Endothelial cell (in vitro differentiated cells): ENCODE results near the gene GPN2. TPM values are rescaled to one million over a fixed set of nuclear protein-coding genes. Genes with fewer than 3 reads are reported as not detected.

Experiments used
- DNase-seq: peaks from one replicate; pipeline ENCODE4 v3.0.0; 2021; ENCODE audit warnings: low spot score
- H3K27ac Mint-ChIP-seq: one replicate; pipeline ENCODE4 v1.8.0; 2021; ENCODE audit warnings: mixed read lengths, inconsistent platforms; ENCODE audit not compliant: unreplicated experiment
- H3K27me3 Mint-ChIP-seq: one replicate; pipeline ENCODE4 v1.8.0; 2021; ENCODE audit warnings: mild to moderate bottlenecking, moderate library complexity, mixed read lengths, inconsistent platforms; ENCODE audit not compliant: unreplicated experiment
- H3K36me3 Mint-ChIP-seq: one replicate; pipeline ENCODE4 v1.8.0; 2021; ENCODE audit warnings: mild to moderate bottlenecking, low read depth, mixed read lengths, inconsistent platforms; ENCODE audit not compliant: unreplicated experiment
- H3K4me1 Mint-ChIP-seq: one replicate; pipeline ENCODE4 v1.8.0; 2021; ENCODE audit warnings: mild to moderate bottlenecking, mixed read lengths, inconsistent platforms; ENCODE audit not compliant: unreplicated experiment
- H3K4me3 Mint-ChIP-seq: one replicate; pipeline ENCODE4 v1.8.0; 2021; ENCODE audit warnings: mild to moderate bottlenecking, mixed read lengths, inconsistent platforms; ENCODE audit not compliant: unreplicated experiment
- H3K9me3 Mint-ChIP-seq: one replicate; pipeline ENCODE4 v1.8.0; 2021; ENCODE audit warnings: mixed read lengths, inconsistent platforms; ENCODE audit not compliant: unreplicated experiment
- CTCF ChIP-seq: fragments of 200-600 bp; sonication (generic); IDR thresholded peaks from one replicate; pipeline ENCODE4 v1.5.0; 2021; ENCODE audit warnings: antibody characterized with exemption; ENCODE audit not compliant: unreplicated experiment
- total RNA-seq: library from RNA; stranded (reverse); fragmentation: NEBNext Ultra II Directional; extraction: Animal tissue kit (Norgen Biotek cat#: 25700); gene quantifications from one replicate; pipeline ENCODE4 v1.2.1, GENCODE V29; 2021; ENCODE audit not compliant: unreplicated experiment

The GPN2 gene
- total RNA-seq, 1 donor from 2014 or later = 31.4 TPM

GRCh38 chr1:26855636-26856035 lies 34.4 kb downstream of the GPN2 start:
- Mint-ChIP-seq H3K4me3 (no peak overlapping the region), H3K4me1 (no peaks in the 10 kb centered on the region), H3K27me3 (peaks cover 9% of the 10 kb centered on the region), H3K36me3 (peaks cover 17% of the 10 kb centered on the region), H3K27ac (no peak overlapping the region), H3K9me3 (no peaks in the 10 kb centered on the region)
- DNase-seq = no peak
- TF ChIP-seq CTCF = no peak

DNA sequence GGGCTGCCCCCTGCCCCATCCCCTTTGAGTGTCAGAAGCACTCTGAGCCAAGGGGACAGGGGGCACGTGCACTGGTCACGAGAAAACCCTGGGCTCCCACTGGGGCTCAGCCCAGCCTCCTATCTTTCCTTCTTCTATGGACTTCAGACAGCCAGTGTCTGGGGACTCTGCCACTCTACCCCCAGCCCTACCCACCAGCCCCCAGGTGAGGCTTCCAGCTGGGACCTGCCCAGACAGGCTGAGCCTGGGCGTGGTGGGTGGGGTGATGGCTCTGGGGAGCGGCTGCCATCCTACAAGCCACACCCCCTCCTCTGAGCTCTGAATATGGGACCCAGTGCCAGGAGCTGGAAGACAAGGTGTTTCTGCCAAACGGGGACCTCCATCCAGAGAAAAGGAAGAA lies 35.2 kb downstream of the GPN2 start:
- no peaks in the 10 kb centered on the region for H3K9me3 Mint-ChIP-seq
- H3K4me1 Mint-ChIP-seq = no peaks in the 10 kb centered on the region
- no peak overlapping the region for H3K4me3 Mint-ChIP-seq
- H3K27me3 Mint-ChIP-seq = peaks cover 8% of the 10 kb centered on the region
- no peak overlapping the region for H3K27ac Mint-ChIP-seq
- no peak for TF ChIP-seq CTCF
- H3K36me3 Mint-ChIP-seq = peaks cover 22% of the 10 kb centered on the region
- DNase-seq = no peak

DNA sequence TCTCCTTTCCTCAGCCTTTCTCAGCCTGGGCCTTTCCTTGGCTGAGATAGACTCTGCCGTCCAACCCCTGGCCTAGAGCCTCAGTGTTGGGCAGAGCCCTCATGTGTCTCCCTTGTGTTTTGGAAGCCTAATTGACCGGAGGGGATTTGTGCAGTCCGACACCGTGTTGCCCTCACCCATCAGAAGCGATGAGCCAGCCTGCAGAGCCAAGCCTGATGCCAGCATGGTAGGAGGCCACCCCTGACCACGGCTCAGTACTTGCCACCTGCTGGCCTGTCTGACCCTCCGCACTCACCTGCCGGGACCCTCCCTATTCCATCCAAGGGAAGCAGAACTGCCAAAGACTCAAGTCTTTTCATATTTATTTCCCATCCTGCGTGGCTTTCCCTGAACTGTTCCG lies 36.5 kb downstream of the GPN2 start:
- H3K27me3 Mint-ChIP-seq = peaks cover 8% of the 10 kb centered on the region
- H3K9me3 Mint-ChIP-seq = no peaks in the 10 kb centered on the region
- peaks cover 24% of the 10 kb centered on the region for H3K36me3 Mint-ChIP-seq
- no peak overlapping the region for H3K27ac Mint-ChIP-seq
- no peak for DNase-seq
- no peaks in the 10 kb centered on the region for H3K4me1 Mint-ChIP-seq
- H3K4me3 Mint-ChIP-seq = no peak overlapping the region
- no peak for TF ChIP-seq CTCF

DNA sequence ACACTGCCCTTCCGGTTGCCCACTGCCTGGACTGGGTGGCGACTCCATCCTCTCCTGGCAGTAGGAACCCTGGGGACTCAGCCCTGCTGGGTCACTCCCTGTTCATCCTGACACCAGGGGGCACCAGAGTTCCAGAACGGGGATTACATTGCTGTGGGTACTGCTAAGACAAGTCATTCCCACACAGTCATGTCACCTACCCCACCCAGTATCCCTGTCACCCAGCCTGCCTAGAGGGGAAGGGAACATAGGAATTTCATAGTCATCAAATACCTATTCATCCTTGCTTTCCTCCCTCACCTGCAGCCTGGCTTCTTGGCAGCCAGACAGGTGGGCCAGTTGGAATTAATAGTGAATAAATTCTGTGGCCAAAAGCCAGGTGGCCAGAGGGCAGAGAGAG lies 36.9 kb downstream of the GPN2 start:
- peak; percentile 90 for DNase-seq
- H3K27me3 Mint-ChIP-seq = peaks cover 8% of the 10 kb centered on the region
- H3K36me3 Mint-ChIP-seq = peaks cover 24% of the 10 kb centered on the region
- TF ChIP-seq CTCF = peak; percentile 61
- no peaks in the 10 kb centered on the region for H3K9me3 Mint-ChIP-seq
- H3K27ac Mint-ChIP-seq = no peak overlapping the region
- H3K4me1 Mint-ChIP-seq = no peaks in the 10 kb centered on the region
- H3K4me3 Mint-ChIP-seq = no peak overlapping the region

DNA sequence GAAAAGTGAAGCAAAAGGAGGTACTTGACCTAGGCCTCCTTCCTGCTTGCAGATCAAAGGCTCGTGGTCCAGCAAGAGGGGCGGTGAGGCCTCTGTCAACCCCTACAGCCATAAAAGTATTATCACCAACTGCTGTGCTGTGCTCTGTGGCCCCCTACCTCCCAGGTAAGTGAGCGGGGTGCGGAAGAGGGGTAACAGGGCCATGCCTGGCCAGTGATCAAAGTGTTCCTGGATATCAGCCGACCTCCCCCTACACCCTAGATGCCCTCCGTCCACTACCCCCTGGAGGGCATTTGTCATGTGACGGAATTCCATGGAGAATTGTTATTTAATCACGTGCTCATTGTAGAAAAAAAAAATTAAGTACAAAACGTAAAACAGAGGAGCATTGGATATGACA lies 37.4 kb downstream of the GPN2 start:
- Mint-ChIP-seq H3K9me3 (no peaks in the 10 kb centered on the region), H3K27me3 (peaks cover 6% of the 10 kb centered on the region), H3K36me3 (peaks cover 27% of the 10 kb centered on the region), H3K4me3 (no peak overlapping the region), H3K27ac (no peak overlapping the region), H3K4me1 (no peaks in the 10 kb centered on the region)
- no peak for DNase-seq
- TF ChIP-seq CTCF = no peak
